Endothelial cell of umbilical vein (primary cell): ENCODE measurements around the gene DNAJC4. TPM values are rescaled to one million over a fixed set of nuclear protein-coding genes. Genes with fewer than 3 reads are reported as not detected.

Experiments used
- BruUV-seq: library from RNA; stranded (reverse); fragments of 400-500 nt; replicated peaks from 2 replicates; lab custom pipeline; 2021; lab: Mats Ljungman, UMichigan
- CTCF ChIA-PET: fragments of 300-600, 350-600 bp; sonication (Branson Sonifier 250); formaldehyde crosslinking; loops from one replicate; lab custom pipeline; 2021; ENCODE audit warnings: antibody characterized with exemption, inconsistent platforms; lab: Charles Lee
- POLR2A ChIA-PET: fragments of 300-600, 350-600 bp; sonication (Branson Sonifier 250); formaldehyde crosslinking; loops from one replicate; lab custom pipeline; 2021; ENCODE audit warnings: antibody characterized with exemption, inconsistent platforms; lab: Charles Lee
- DNase-seq: peaks from one replicate; pipeline ENCODE4 v3.0.0-alpha.2; 2011; ENCODE audit warnings: low read depth, low spot score
- FAIRE-seq: peaks from 2 replicates; lab custom pipeline; 2011; peaks lifted over from hg19 to GRCh38; lab: Jason Lieb, UNC
- H2AFZ ChIP-seq: 2 replicates; pipeline ENCODE4 v1.6.0; 2012; ENCODE audit warnings: low read depth, low read length, control low read depth, inconsistent platforms
- H3K27ac ChIP-seq: 2 replicates; pipeline ENCODE4 v1.5.1; 2011; ENCODE audit warnings: low read depth, mild to moderate bottlenecking, control low read depth, low read length, moderate library complexity; ENCODE audit not compliant: insufficient read depth
- H3K27me3 ChIP-seq, 2 experiments: 2 replicates each; pipeline versions ENCODE4 v1.6.0 to v1.6.1; 2011; ENCODE audit warnings: low read length in 2 of 2, mixed read lengths in 1 of 2; ENCODE audit not compliant: control insufficient read depth in 2 of 2, insufficient read depth in 2 of 2
- H3K36me3 ChIP-seq, 2 experiments: 2 replicates in 1 of 2; 3 replicates in 1 of 2; pipeline ENCODE4 v1.5.1; 2011; ENCODE audit warnings: low read length in 2 of 2, mild to moderate bottlenecking in 1 of 2, moderate library complexity in 1 of 2; ENCODE audit not compliant: control insufficient read depth in 2 of 2, insufficient read depth in 2 of 2; ENCODE audit errors: extremely low read depth in 1 of 2
- H3K4me1 ChIP-seq: 3 replicates; pipeline ENCODE4 v1.5.1; 2011; ENCODE audit warnings: mild to moderate bottlenecking, low read length; ENCODE audit not compliant: control insufficient read depth, insufficient read depth; ENCODE audit errors: extremely low read depth
- H3K4me2 ChIP-seq: 2 replicates; pipeline ENCODE4 v1.6.1; 2011; ENCODE audit warnings: low read length, control low read depth, mixed read lengths; ENCODE audit not compliant: insufficient read depth
- H3K4me3 ChIP-seq, 3 experiments: fragments of 200-600 bp in 1 of 3; sonication (generic), shearing (Covaris generic) in 1 of 3; replicated peaks in 1 of 3; 2 replicates each; pipeline ENCODE4 v1.5.1; 2011 to 2016; ENCODE audit warnings: control low read depth in 3 of 3, low read length in 3 of 3, mild to moderate bottlenecking in 2 of 3, inconsistent platforms in 1 of 3, low read depth in 1 of 3, moderate library complexity in 1 of 3; ENCODE audit not compliant: insufficient read depth in 1 of 3
- H3K79me2 ChIP-seq: 2 replicates; pipeline ENCODE4 v1.6.0; 2012; ENCODE audit warnings: low read length, inconsistent platforms; ENCODE audit not compliant: control insufficient read depth, insufficient read depth
- H3K9ac ChIP-seq: replicated peaks from 2 replicates; pipeline ENCODE3; 2011; ENCODE audit warnings: low read length, control low read depth; ENCODE audit not compliant: insufficient read depth; ENCODE audit errors: extremely low read depth
- H3K9me1 ChIP-seq: replicated peaks from 3 replicates; pipeline ENCODE4 v1.6.0; 2011; ENCODE audit warnings: mild to moderate bottlenecking, low read length; ENCODE audit not compliant: control insufficient read depth, insufficient read depth; ENCODE audit errors: extremely low read depth
- H3K9me3 ChIP-seq: replicated peaks from 2 replicates; pipeline ENCODE4 v1.5.1; 2012; ENCODE audit warnings: low read length, inconsistent platforms; ENCODE audit not compliant: control insufficient read depth, insufficient read depth
- H4K20me1 ChIP-seq: replicated peaks from 2 replicates; pipeline ENCODE3; 2011; ENCODE audit warnings: mild to moderate bottlenecking, low read length; ENCODE audit not compliant: control insufficient read depth, insufficient read depth; ENCODE audit errors: extremely low read depth
- CTCF ChIP-seq, 2 donors: IDR thresholded peaks; 1 replicate in 1 of 2; 2 replicates in 1 of 2; pipeline ENCODE4 v1.5.1; 2011; ENCODE audit warnings: low read length in 2 of 2, mild to moderate bottlenecking in 2 of 2, moderate library complexity in 2 of 2, control low read depth in 1 of 2, inconsistent platforms in 1 of 2, low read depth in 1 of 2; ENCODE audit not compliant: insufficient read depth in 1 of 2; ENCODE audit errors: extremely low read depth in 1 of 2
- EZH2 ChIP-seq: IDR thresholded peaks from 2 replicates; pipeline ENCODE4 v1.6.1; 2012; ENCODE audit warnings: borderline replicate concordance, low read depth, mild to moderate bottlenecking, moderate library complexity, low read length, inconsistent platforms; ENCODE audit not compliant: severe bottlenecking
- FOS ChIP-seq: IDR thresholded peaks from 2 replicates; pipeline ENCODE4 v1.6.1; 2011; ENCODE audit warnings: mild to moderate bottlenecking, low read length, moderate library complexity, borderline replicate concordance; ENCODE audit not compliant: insufficient read depth
- GATA2 ChIP-seq: IDR thresholded peaks from 2 replicates; pipeline ENCODE4 v1.7.0; 2011; ENCODE audit warnings: low read depth, mild to moderate bottlenecking, moderate library complexity, mixed read lengths, low read length; ENCODE audit not compliant: insufficient read length, insufficient read depth
- JUN ChIP-seq: IDR thresholded peaks from 2 replicates; pipeline ENCODE4 v1.6.1; 2011; ENCODE audit warnings: borderline replicate concordance, low read depth; ENCODE audit not compliant: insufficient read length, insufficient read depth
- MAX ChIP-seq: IDR thresholded peaks from 2 replicates; pipeline ENCODE4 v1.6.1; 2011; ENCODE audit not compliant: insufficient read depth, insufficient read length
- MYC ChIP-seq: IDR thresholded peaks from one replicate; pipeline ENCODE4 v1.6.1; 2011; ENCODE audit warnings: mild to moderate bottlenecking, low read depth, low read length
- POLR2A ChIP-seq: IDR thresholded peaks from 2 replicates; pipeline ENCODE4 v1.6.1; 2012; ENCODE audit warnings: low read depth, mild to moderate bottlenecking, control low read depth, low read length
- POLR2AphosphoS5 ChIP-seq: IDR thresholded peaks from 2 replicates; pipeline ENCODE4 v1.6.1; 2012; ENCODE audit warnings: low read depth, mild to moderate bottlenecking, control low read depth, low read length, moderate library complexity; ENCODE audit not compliant: insufficient read depth
- dilution Hi-C: fragments of 300-500 bp; cut with MboI; formaldehyde crosslinking; loops from one replicate; pipeline ENCODE4 v1.15.0; 2019; ENCODE audit warnings: low sequenced_read_pairs; ENCODE audit not compliant: extremely low pct_ligation_motif_present
- intact Hi-C: fragments of 100-400 bp; cut with micrococcal nuclease; formaldehyde crosslinking; loops from one replicate; pipeline ENCODE4 v1.10.0; 2022
- polyA plus RNA-seq, 4 experiments: library from polyadenylated mRNA; depleted of rRNA in 3 of 4; stranded (reverse) in 3 of 4; unstranded in 1 of 4; fragments of >200 nt; gene quantifications; 2 replicates each; pipeline versions ENCODE4 v1.2.1 to v1.2.3, GENCODE V29; 2011 to 2012; ENCODE audit warnings: missing spikeins in 1 of 4
- total RNA-seq: library from RNA; stranded (reverse); gene quantifications from 2 replicates; pipeline ENCODE4 v1.2.3, GENCODE V29; 2021

DNAJC4 gene
- total and polyA plus RNA-seq, 2 donors (not counting 3 experiments of a cell fraction or from before 2014, with no cell fraction given): 23.5 to 41.2 TPM

GRCh38 chr11:64281957-64282770 lies 51.8 kb downstream of the DNAJC4 start:
- no peak for DNase-seq
- Histone ChIP-seq H3K36me3 (peaks cover 2 to 12% of the 10 kb centered on the region in 2 experiments), H3K4me2 (no peak overlapping the region), H3K79me2 (peaks cover 2% of the 10 kb centered on the region), H3K9me3 (no peaks in the 10 kb centered on the region), H2AFZ (no peak overlapping the region), H3K4me1 (peaks cover 11% of the 10 kb centered on the region), H3K27ac (no peak overlapping the region), H3K9me1 (no peaks in the 10 kb centered on the region), H4K20me1 (no peaks in the 10 kb centered on the region), H3K9ac (no peak overlapping the region), H3K4me3 (no peak overlapping the region), H3K27me3 (no peaks in the 10 kb centered on the region)
- TF ChIP-seq POLR2A (no peak), JUN (no peak), MAX (no peak), CTCF (IDR thresholded peaks at IDR 0.05; ENCODE audit: extremely low read depth in 1 of 2, insufficient read depth in 1 of 2, low read depth in 1 of 2, low read length in 2 of 2) (no peak), GATA2 (no peak), FOS (no peak), EZH2 (no peak), POLR2AphosphoS5 (no peak), MYC (no peak)
- ChIA-PET POLR2A (interaction anchor here (1.1 kb wide), 1 partner anchor 11 kb away, joined by 3 read pairs; no protein-coding TSS in a partner anchor), CTCF (interaction anchor here (1.3 to 2.3 kb wide), 4 partner anchors 10 to 78 kb away, joined by 3 to 8 read pairs (median 6); no protein-coding TSS in a partner anchor)
- dilution Hi-C loops: no loop called here
- intact Hi-C loops: no loop called here
- BruUV-seq: no TSS peak
- no peak for FAIRE-seq
